WTC11 (cell line): ENCODE measurements around the gene CCDC82. TPM values are rescaled to one million over a fixed set of nuclear protein-coding genes. Genes with fewer than 3 reads are reported as not detected.

Experiments
- ATAC-seq: fragments of 200-7000 bp; cut with Tn5 transposase; 2 replicates; pipeline ENCODE4 v1.10.0; 2021; ENCODE audit warnings: mild to moderate bottlenecking, moderate library complexity
- CTCF ChIA-PET: fragments of 300-600 bp; sonication (Branson Sonifier 250); formaldehyde crosslinking; loops from one replicate; lab custom pipeline; 2021; ENCODE audit warnings: antibody characterized with exemption; lab: Charles Lee
- POLR2A ChIA-PET: fragments of 350-600 bp; sonication (Branson Sonifier 250); formaldehyde crosslinking; loops from one replicate; lab custom pipeline; 2021; ENCODE audit warnings: antibody characterized with exemption; lab: Charles Lee
- DNase-seq: peaks from one replicate; pipeline ENCODE4 v3.0.0; 2021; ENCODE audit warnings: low spot score
- H3K27ac Mint-ChIP-seq: 2 replicates; pipeline ENCODE4 v1.8.0; 2021; ENCODE audit warnings: mixed read lengths
- H3K27me3 Mint-ChIP-seq: 2 replicates; pipeline ENCODE4 v1.8.0; 2021; ENCODE audit warnings: low read depth, mild to moderate bottlenecking, moderate library complexity, mixed read lengths
- H3K36me3 Mint-ChIP-seq: 2 replicates; pipeline ENCODE4 v1.8.0; 2021; ENCODE audit warnings: mixed read lengths
- H3K4me1 Mint-ChIP-seq: 2 replicates; pipeline ENCODE4 v1.8.0; 2022; ENCODE audit warnings: mixed read lengths
- H3K4me3 Mint-ChIP-seq: 2 replicates; pipeline ENCODE4 v1.8.0; 2021; ENCODE audit warnings: mild to moderate bottlenecking, moderate library complexity, mixed read lengths
- H3K9me3 Mint-ChIP-seq: 2 replicates; pipeline ENCODE4 v1.8.0; 2021; ENCODE audit warnings: mixed read lengths
- ATF6 ChIP-seq: sonication (generic); formaldehyde crosslinking; IDR thresholded peaks from 2 replicates; pipeline ENCODE4 v1.8.1; 2023; ENCODE audit warnings: mild to moderate bottlenecking, missing genetic modification reagents
- CBFB ChIP-seq: sonication (generic); formaldehyde crosslinking; IDR thresholded peaks from 2 replicates; pipeline ENCODE4 v1.8.1; 2022; ENCODE audit warnings: mild to moderate bottlenecking, low read depth, missing genetic modification reagents
- JUN ChIP-seq: sonication (generic); formaldehyde crosslinking; IDR thresholded peaks from 2 replicates; pipeline ENCODE4 v1.8.0; 2023; ENCODE audit warnings: mild to moderate bottlenecking, missing genetic modification reagents
- KAT7 ChIP-seq: sonication (generic); formaldehyde crosslinking; IDR thresholded peaks from 2 replicates; pipeline ENCODE4 v1.8.1; 2023; ENCODE audit warnings: missing genetic modification reagents, mild to moderate bottlenecking, borderline replicate concordance
- MAX ChIP-seq: sonication (generic); formaldehyde crosslinking; IDR thresholded peaks from 2 replicates; pipeline ENCODE4 v1.8.0; 2022; ENCODE audit warnings: mild to moderate bottlenecking, missing genetic modification reagents
- NFATC4 ChIP-seq: fragments of 250-450 bp; sonication (Bioruptor Pico); IDR thresholded peaks from 2 replicates; pipeline ENCODE4 v1.9.0; 2021; ENCODE audit warnings: mild to moderate bottlenecking
- NFE2L1 ChIP-seq: sonication (generic); formaldehyde crosslinking; IDR thresholded peaks from 2 replicates; pipeline ENCODE4 v1.8.1; 2023; ENCODE audit warnings: missing genetic modification reagents
- OVOL2 ChIP-seq: fragments of 250-450 bp; sonication (Bioruptor Pico); IDR thresholded peaks from 2 replicates; pipeline ENCODE4 v1.9.0; 2021; ENCODE audit warnings: mild to moderate bottlenecking, borderline replicate concordance
- RELA ChIP-seq: sonication (generic); formaldehyde crosslinking; IDR thresholded peaks from 2 replicates; pipeline ENCODE4 v1.8.1; 2022; ENCODE audit warnings: missing genetic modification reagents, mild to moderate bottlenecking, borderline replicate concordance
- TEAD4 ChIP-seq: sonication (generic); formaldehyde crosslinking; IDR thresholded peaks from 2 replicates; pipeline ENCODE4 v1.8.0; 2022; ENCODE audit warnings: mild to moderate bottlenecking, missing genetic modification reagents
- ZNF121 ChIP-seq: sonication (generic); formaldehyde crosslinking; IDR thresholded peaks from 2 replicates; pipeline ENCODE4 v1.8.0; 2023; ENCODE audit warnings: missing genetic modification reagents
- ZNF232 ChIP-seq: sonication (generic); formaldehyde crosslinking; IDR thresholded peaks from 2 replicates; pipeline ENCODE4 v1.8.0; 2022; ENCODE audit warnings: mild to moderate bottlenecking, missing genetic modification reagents
- ZNF671 ChIP-seq: fragments of 250-450 bp; sonication (Bioruptor Pico); IDR thresholded peaks from 2 replicates; pipeline ENCODE4 v1.8.0; 2021; ENCODE audit warnings: mild to moderate bottlenecking
- total RNA-seq: library from RNA; stranded (reverse); gene quantifications from 3 replicates; pipeline ENCODE4 v1.2.3, GENCODE V29; 2021
- TF ChIP-seq, protein P1 (sequence below): sonication (generic); formaldehyde crosslinking; IDR thresholded peaks from 2 replicates; pipeline ENCODE4 v1.8.0; 2022; ENCODE audit warnings: missing genetic modification reagents
- TF ChIP-seq, protein P2 (sequence below): sonication (generic); formaldehyde crosslinking; IDR thresholded peaks from 2 replicates; pipeline ENCODE4 v1.8.1; 2022; ENCODE audit warnings: missing genetic modification reagents, borderline replicate concordance
- TF ChIP-seq, protein P3 (sequence below): sonication (generic); formaldehyde crosslinking; IDR thresholded peaks from 2 replicates; pipeline ENCODE4 v1.8.1; 2022; ENCODE audit warnings: mild to moderate bottlenecking, moderate library complexity, missing genetic modification reagents
- TF ChIP-seq, protein P4 (sequence below): sonication (generic); formaldehyde crosslinking; IDR thresholded peaks from 2 replicates; pipeline ENCODE4 v1.8.1; 2023; ENCODE audit warnings: mild to moderate bottlenecking, missing genetic modification reagents, moderate library complexity

The CCDC82 gene
- total RNA-seq, 1 experiment from 2014 or later, result 16.3 TPM

DNA sequence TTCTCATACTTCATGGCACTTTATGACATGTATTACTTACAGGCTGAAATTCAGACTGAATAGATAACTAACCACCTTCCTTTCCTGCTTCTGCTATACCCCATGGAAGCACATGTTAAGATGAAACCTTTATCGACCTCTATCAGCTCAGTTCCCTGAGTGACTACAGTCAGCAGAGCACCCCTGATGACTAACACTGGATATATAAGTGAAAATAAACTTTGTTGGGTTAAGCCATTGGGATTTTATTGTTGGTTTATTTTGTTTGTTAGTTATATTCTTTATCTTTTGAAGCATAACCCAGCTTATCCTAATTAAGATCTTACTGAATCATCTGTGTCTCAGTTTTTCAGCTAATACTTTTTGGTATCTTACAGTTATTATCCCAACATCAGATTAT lies 23.7 kb downstream of the CCDC82 start:
- POLR2A ChIA-PET, result no interaction called here
- Mint-ChIP-seq H3K27me3 (no peaks in the 10 kb centered on the region), H3K4me1 (no peaks in the 10 kb centered on the region), H3K4me3 (no peak overlapping the region), H3K9me3 (peaks cover 11% of the 10 kb centered on the region), H3K36me3 (peaks cover 23% of the 10 kb centered on the region), H3K27ac (no peak overlapping the region)
- TF ChIP-seq NFE2L1, result no peak
- TF ChIP-seq, protein P1, sequence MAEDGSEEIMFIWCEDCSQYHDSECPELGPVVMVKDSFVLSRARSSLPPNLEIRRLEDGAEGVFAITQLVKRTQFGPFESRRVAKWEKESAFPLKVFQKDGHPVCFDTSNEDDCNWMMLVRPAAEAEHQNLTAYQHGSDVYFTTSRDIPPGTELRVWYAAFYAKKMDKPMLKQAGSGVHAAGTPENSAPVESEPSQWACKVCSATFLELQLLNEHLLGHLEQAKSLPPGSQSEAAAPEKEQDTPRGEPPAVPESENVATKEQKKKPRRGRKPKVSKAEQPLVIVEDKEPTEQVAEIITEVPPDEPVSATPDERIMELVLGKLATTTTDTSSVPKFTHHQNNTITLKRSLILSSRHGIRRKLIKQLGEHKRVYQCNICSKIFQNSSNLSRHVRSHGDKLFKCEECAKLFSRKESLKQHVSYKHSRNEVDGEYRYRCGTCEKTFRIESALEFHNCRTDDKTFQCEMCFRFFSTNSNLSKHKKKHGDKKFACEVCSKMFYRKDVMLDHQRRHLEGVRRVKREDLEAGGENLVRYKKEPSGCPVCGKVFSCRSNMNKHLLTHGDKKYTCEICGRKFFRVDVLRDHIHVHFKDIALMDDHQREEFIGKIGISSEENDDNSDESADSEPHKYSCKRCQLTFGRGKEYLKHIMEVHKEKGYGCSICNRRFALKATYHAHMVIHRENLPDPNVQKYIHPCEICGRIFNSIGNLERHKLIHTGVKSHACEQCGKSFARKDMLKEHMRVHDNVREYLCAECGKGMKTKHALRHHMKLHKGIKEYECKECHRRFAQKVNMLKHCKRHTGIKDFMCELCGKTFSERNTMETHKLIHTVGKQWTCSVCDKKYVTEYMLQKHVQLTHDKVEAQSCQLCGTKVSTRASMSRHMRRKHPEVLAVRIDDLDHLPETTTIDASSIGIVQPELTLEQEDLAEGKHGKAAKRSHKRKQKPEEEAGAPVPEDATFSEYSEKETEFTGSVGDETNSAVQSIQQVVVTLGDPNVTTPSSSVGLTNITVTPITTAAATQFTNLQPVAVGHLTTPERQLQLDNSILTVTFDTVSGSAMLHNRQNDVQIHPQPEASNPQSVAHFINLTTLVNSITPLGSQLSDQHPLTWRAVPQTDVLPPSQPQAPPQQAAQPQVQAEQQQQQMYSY (CRISPR knock-in tag), result no peak
- no peak for TF ChIP-seq KAT7 (CRISPR knock-in tag)
- no peak for TF ChIP-seq ZNF232
- TF ChIP-seq ATF6, result no peak
- no peak for TF ChIP-seq TEAD4 (CRISPR knock-in tag)
- TF ChIP-seq, protein P2, sequence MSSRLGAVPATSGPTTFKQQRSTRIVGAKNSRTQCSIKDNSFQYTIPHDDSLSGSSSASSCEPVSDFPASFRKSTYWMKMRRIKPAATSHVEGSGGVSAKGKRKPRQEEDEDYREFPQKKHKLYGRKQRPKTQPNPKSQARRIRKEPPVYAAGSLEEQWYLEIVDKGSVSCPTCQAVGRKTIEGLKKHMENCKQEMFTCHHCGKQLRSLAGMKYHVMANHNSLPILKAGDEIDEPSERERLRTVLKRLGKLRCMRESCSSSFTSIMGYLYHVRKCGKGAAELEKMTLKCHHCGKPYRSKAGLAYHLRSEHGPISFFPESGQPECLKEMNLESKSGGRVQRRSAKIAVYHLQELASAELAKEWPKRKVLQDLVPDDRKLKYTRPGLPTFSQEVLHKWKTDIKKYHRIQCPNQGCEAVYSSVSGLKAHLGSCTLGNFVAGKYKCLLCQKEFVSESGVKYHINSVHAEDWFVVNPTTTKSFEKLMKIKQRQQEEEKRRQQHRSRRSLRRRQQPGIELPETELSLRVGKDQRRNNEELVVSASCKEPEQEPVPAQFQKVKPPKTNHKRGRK (CRISPR knock-in tag), result no peak
- no peak for TF ChIP-seq MAX (CRISPR knock-in tag)
- TF ChIP-seq JUN (CRISPR knock-in tag), result no peak
- TF ChIP-seq ZNF121 (CRISPR knock-in tag), result no peak
- TF ChIP-seq, protein P3, sequence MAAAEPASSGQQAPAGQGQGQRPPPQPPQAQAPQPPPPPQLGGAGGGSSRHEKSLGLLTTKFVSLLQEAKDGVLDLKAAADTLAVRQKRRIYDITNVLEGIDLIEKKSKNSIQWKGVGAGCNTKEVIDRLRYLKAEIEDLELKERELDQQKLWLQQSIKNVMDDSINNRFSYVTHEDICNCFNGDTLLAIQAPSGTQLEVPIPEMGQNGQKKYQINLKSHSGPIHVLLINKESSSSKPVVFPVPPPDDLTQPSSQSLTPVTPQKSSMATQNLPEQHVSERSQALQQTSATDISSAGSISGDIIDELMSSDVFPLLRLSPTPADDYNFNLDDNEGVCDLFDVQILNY (CRISPR knock-in tag), result no peak
- no peak for TF ChIP-seq NFATC4 (CRISPR knock-in tag)
- TF ChIP-seq ZNF671 (CRISPR knock-in tag), result no peak
- DNase-seq (no peak), ATAC-seq (no peak)
- CTCF ChIA-PET, result interaction anchor here (0.9 kb wide), 1 partner anchor 23 kb away, joined by 3 read pairs; the partner anchor contains the start of gene MAML2

GRCh38 chr11:96365493-96365892 lies 24.2 kb downstream of the CCDC82 start:
- Mint-ChIP-seq H3K27me3 (no peaks in the 10 kb centered on the region), H3K4me3 (no peak overlapping the region), H3K27ac (no peak overlapping the region), H3K4me1 (no peaks in the 10 kb centered on the region), H3K36me3 (peaks cover 23% of the 10 kb centered on the region), H3K9me3 (peaks cover 11% of the 10 kb centered on the region)
- DNase-seq (no peak), ATAC-seq (no peak)
- TF ChIP-seq, protein P4, sequence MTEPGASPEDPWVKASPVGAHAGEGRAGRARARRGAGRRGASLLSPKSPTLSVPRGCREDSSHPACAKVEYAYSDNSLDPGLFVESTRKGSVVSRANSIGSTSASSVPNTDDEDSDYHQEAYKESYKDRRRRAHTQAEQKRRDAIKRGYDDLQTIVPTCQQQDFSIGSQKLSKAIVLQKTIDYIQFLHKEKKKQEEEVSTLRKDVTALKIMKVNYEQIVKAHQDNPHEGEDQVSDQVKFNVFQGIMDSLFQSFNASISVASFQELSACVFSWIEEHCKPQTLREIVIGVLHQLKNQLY (CRISPR knock-in tag), result no peak
- TF ChIP-seq CBFB (no peak), RELA (CRISPR knock-in tag) (no peak), OVOL2 (CRISPR knock-in tag) (no peak)
- ChIA-PET POLR2A (no interaction called here), CTCF (interaction anchor here (0.9 kb wide), 1 partner anchor 22 kb away, joined by 3 read pairs; the partner anchor contains the start of gene MAML2)
